Keratinocyte (primary cell): Measurements from ENCODE around the gene ATPAF1. TPM values are rescaled to one million over a fixed set of nuclear protein-coding genes. Genes with fewer than 3 reads are reported as not detected.

Source experiments
- DNase-seq: peaks from one replicate; pipeline ENCODE4 v3.0.0-alpha.2; 2011; ENCODE audit warnings: low read depth, missing footprints, low spot score
- FAIRE-seq: peaks from 2 replicates; lab custom pipeline; 2011; peaks lifted over from hg19 to GRCh38; lab: Jason Lieb, UNC
- H2AFZ ChIP-seq: 2 replicates; pipeline ENCODE4 v1.6.0; 2012; ENCODE audit warnings: low read length, control low read depth, inconsistent platforms; ENCODE audit not compliant: control insufficient read depth
- H3K27ac ChIP-seq: 2 replicates; pipeline ENCODE4 v1.5.1; 2011; ENCODE audit warnings: low read length; ENCODE audit not compliant: control insufficient read depth, insufficient read depth
- H3K27me3 ChIP-seq: 3 replicates; pipeline ENCODE4 v1.6.0; 2011; ENCODE audit warnings: low read length; ENCODE audit not compliant: control insufficient read depth, insufficient read depth; ENCODE audit errors: extremely low read depth
- H3K36me3 ChIP-seq, 2 experiments: 2 replicates in 1 of 2; 3 replicates in 1 of 2; pipeline ENCODE4 v1.5.1; 2011; ENCODE audit warnings: low read length in 2 of 2, mild to moderate bottlenecking in 1 of 2; ENCODE audit not compliant: control insufficient read depth in 2 of 2, insufficient read depth in 2 of 2; ENCODE audit errors: extremely low read depth in 1 of 2
- H3K4me1 ChIP-seq: 3 replicates; pipeline ENCODE4 v1.5.1; 2011; ENCODE audit warnings: low read length; ENCODE audit not compliant: control insufficient read depth, insufficient read depth; ENCODE audit errors: extremely low read depth
- H3K4me2 ChIP-seq: 3 replicates; pipeline ENCODE4 v1.6.0; 2011; ENCODE audit warnings: low read depth, low read length; ENCODE audit not compliant: control insufficient read depth, insufficient read depth; ENCODE audit errors: extremely low read depth
- H3K4me3 ChIP-seq, 3 experiments: fragments of 200-600 bp in 1 of 3; sonication (generic) in 1 of 3; 2 replicates in 2 of 3; 3 replicates in 1 of 3; pipeline ENCODE4 v1.5.1; 2011 to 2016; ENCODE audit warnings: low read length in 3 of 3, mild to moderate bottlenecking in 3 of 3, control low read depth in 2 of 3, inconsistent platforms in 1 of 3, low read depth in 1 of 3, mixed read lengths in 1 of 3, mixed run types in 1 of 3, moderate library complexity in 1 of 3; ENCODE audit not compliant: control insufficient read depth in 2 of 3, insufficient read depth in 2 of 3; ENCODE audit errors: extremely low read depth in 1 of 3
- H3K79me2 ChIP-seq: 2 replicates; pipeline ENCODE4 v1.6.0; 2012; ENCODE audit warnings: low read length; ENCODE audit not compliant: control insufficient read depth, insufficient read depth
- H3K9ac ChIP-seq: 3 replicates; pipeline ENCODE4 v1.6.0; 2011; ENCODE audit warnings: low read length; ENCODE audit not compliant: control insufficient read depth, insufficient read depth; ENCODE audit errors: extremely low read depth
- H3K9me1 ChIP-seq: 3 replicates; pipeline ENCODE4 v1.6.0; 2011; ENCODE audit warnings: low read length; ENCODE audit not compliant: control insufficient read depth, insufficient read depth; ENCODE audit errors: extremely low read depth
- H3K9me3 ChIP-seq: 2 replicates; pipeline ENCODE4 v1.5.1; 2012; ENCODE audit warnings: low read depth, low read length; ENCODE audit not compliant: control insufficient read depth
- H4K20me1 ChIP-seq: 3 replicates; pipeline ENCODE4 v1.6.0; 2011; ENCODE audit warnings: low read length; ENCODE audit not compliant: control insufficient read depth, insufficient read depth; ENCODE audit errors: extremely low read depth
- CTCF ChIP-seq, 3 experiments: IDR thresholded peaks in 1 of 3; conservative IDR thresholded peaks in 1 of 3; optimal IDR thresholded peaks in 1 of 3; 2 replicates in 2 of 3; 3 replicates in 1 of 3; pipeline versions ENCODE3 to v1.5.1; 2011; ENCODE audit warnings: low read length in 3 of 3, mild to moderate bottlenecking in 3 of 3, moderate library complexity in 2 of 3, control low read depth in 1 of 3, inconsistent platforms in 1 of 3; ENCODE audit not compliant: insufficient read depth in 2 of 3; ENCODE audit errors: extremely low read depth in 1 of 3
- EZH2 ChIP-seq: IDR thresholded peaks from one replicate; pipeline ENCODE4 v1.6.1; 2012; ENCODE audit warnings: inconsistent platforms, mild to moderate bottlenecking, low read length, moderate library complexity
- dilution Hi-C: fragments of 300-500 bp; cut with MboI; formaldehyde crosslinking; loops from one replicate; pipeline ENCODE4 v1.7.0; 2020; ENCODE audit warnings: low sequenced_read_pairs; ENCODE audit not compliant: extremely low pct_ligation_motif_present
- polyA plus RNA-seq, 5 experiments: library from polyadenylated mRNA; depleted of rRNA in 3 of 5; stranded (reverse) in 3 of 5; stranded (forward) in 1 of 5; unstranded in 1 of 5; fragments of >200 nt; gene quantifications; 1 replicate in 1 of 5; 2 replicates in 3 of 5; 3 replicates in 1 of 5; pipeline versions ENCODE4 v1.2.1 to v1.2.3, GENCODE V29; 2011 to 2012; ENCODE audit warnings: missing spikeins in 2 of 5, low read depth in 1 of 5, low replicate concordance in 1 of 5

Gene ATPAF1
- polyA plus RNA-seq, 1 donor (not counting 4 experiments of a cell fraction or from before 2014, with no cell fraction given), result 55.6 TPM

- Histone ChIP-seq H3K9me1 (no peaks in the 10 kb centered on the region), H4K20me1 (no peaks in the 10 kb centered on the region), H2AFZ (no peak overlapping the region), H3K9ac (no peak overlapping the region), H3K4me1 (peaks cover 53% of the 10 kb centered on the region), H3K4me3 (no peak overlapping the region), H3K27ac (peak overlapping the region; percentile 22), H3K9me3 (no peaks in the 10 kb centered on the region), H3K4me2 (no peak overlapping the region), H3K27me3 (no peaks in the 10 kb centered on the region), H3K79me2 (peaks cover 21% of the 10 kb centered on the region), H3K36me3 (peaks cover 18% of the 10 kb centered on the region in 2 experiments)
- dilution Hi-C loops, result no loop called here
- FAIRE-seq, result peak; percentile 85
- DNase-seq, result no peak
- no peak for TF ChIP-seq EZH2
- no peak for TF ChIP-seq CTCF (optimal IDR thresholded peaks at IDR 0.05 in 1 of 3, IDR thresholded peaks at IDR 0.05 in 1 of 3, conservative IDR thresholded peaks at IDR 0.05 in 1 of 3; ENCODE audit: extremely low read depth in 1 of 3, insufficient read depth in 2 of 3, low read length in 3 of 3)
Measured at GRCh38 chr1:46606255-46606965, 61.8 kb downstream of the ATPAF1 start.

DNA sequence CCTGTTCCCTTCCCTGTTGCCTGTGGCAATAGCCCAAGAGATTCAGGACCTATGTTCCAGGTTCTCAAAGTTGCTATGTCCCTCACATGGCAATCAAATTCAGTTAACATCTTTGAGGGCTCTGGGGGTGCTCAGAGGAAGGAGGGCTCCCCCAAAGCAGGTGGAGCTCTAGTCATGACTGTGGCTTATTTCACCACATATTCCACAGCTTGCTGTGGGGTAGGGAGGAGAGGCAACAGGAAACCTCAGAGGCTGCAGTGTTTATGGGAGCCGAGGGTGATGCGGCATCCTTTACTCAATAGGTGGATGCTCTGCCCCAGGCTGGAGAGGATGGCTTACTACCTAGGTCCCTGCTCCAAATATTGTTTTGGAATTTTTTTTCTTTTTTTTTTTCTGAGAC, 62.9 kb downstream of the ATPAF1 start:
- H3K4me2 ChIP-seq, result no peak overlapping the region

More for the DNA sequence above, 62.9 kb downstream of the ATPAF1 start:
- no peak for FAIRE-seq
- H3K9me3 ChIP-seq, result no peaks in the 10 kb centered on the region
- no peak overlapping the region for H2AFZ ChIP-seq
- H3K27me3 ChIP-seq, result no peaks in the 10 kb centered on the region
- TF ChIP-seq CTCF (optimal IDR thresholded peaks at IDR 0.05 in 1 of 3, IDR thresholded peaks at IDR 0.05 in 1 of 3, conservative IDR thresholded peaks at IDR 0.05 in 1 of 3; ENCODE audit: extremely low read depth in 1 of 3, insufficient read depth in 2 of 3, low read length in 3 of 3) (no peak), EZH2 (no peak)
- dilution Hi-C loops, result no loop called here
- peaks cover 24% of the 10 kb centered on the region for H3K79me2 ChIP-seq
- no peaks in the 10 kb centered on the region for H4K20me1 ChIP-seq
- H3K36me3 ChIP-seq, result peaks cover 18% of the 10 kb centered on the region in 2 experiments
- no peak overlapping the region for H3K4me3 ChIP-seq
- peaks cover 42% of the 10 kb centered on the region for H3K4me1 ChIP-seq
- no peak for DNase-seq
- no peaks in the 10 kb centered on the region for H3K9me1 ChIP-seq
- H3K9ac ChIP-seq, result no peak overlapping the region
- no peak overlapping the region for H3K27ac ChIP-seq
